ENCODE measurements around the gene CASZ1.

The CASZ1 gene

GRCh38 chr1:10637834-10638558 is 158.4 kb downstream of the CASZ1 start:
- ChIA-PET POLR2A (no interaction called here), CTCF (no interaction called here)
- H3K4me3 ChIP-seq (ENCODE audit: low read depth, low read length): no peak overlapping the region
- TF ChIP-seq, protein P1, sequence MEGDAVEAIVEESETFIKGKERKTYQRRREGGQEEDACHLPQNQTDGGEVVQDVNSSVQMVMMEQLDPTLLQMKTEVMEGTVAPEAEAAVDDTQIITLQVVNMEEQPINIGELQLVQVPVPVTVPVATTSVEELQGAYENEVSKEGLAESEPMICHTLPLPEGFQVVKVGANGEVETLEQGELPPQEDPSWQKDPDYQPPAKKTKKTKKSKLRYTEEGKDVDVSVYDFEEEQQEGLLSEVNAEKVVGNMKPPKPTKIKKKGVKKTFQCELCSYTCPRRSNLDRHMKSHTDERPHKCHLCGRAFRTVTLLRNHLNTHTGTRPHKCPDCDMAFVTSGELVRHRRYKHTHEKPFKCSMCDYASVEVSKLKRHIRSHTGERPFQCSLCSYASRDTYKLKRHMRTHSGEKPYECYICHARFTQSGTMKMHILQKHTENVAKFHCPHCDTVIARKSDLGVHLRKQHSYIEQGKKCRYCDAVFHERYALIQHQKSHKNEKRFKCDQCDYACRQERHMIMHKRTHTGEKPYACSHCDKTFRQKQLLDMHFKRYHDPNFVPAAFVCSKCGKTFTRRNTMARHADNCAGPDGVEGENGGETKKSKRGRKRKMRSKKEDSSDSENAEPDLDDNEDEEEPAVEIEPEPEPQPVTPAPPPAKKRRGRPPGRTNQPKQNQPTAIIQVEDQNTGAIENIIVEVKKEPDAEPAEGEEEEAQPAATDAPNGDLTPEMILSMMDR (IDR thresholded peaks at IDR 0.05; ENCODE audit: insufficient read depth, low read length, missing control alignments): no peak
- DNase-seq (ENCODE audit: low read depth, low spot score): no peak

DNA sequence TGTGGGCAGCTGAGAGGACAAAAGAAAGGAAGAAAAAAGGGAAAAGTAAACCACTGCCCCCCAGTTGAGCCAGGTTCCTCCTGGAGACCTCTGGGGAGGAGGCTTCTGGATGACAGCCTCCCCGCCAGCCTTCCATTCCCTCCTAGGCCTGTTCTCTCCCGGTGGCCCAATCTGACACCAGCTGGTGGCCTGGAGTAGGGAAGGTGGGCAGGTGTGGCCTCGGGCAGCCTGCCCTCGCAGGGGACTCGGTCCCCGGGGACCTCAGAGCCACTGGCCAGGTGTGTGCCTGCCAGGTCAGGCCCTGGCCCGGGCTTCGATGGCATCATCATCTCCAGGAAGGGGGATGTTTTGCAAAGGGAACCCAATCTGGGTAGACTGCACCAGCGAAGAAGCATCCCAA is 159.0 kb downstream of the CASZ1 start:
- ChIA-PET CTCF (interaction anchor here (0.9 kb wide), 1 partner anchor 50 kb away, joined by 3 read pairs; no protein-coding TSS in a partner anchor), POLR2A (no interaction called here)
- no peak overlapping the region for H3K4me3 ChIP-seq (ENCODE audit: low read depth, low read length)
- TF ChIP-seq, protein P1 (IDR thresholded peaks at IDR 0.05; ENCODE audit: insufficient read depth, low read length, missing control alignments): no peak
- no peak for DNase-seq (ENCODE audit: low read depth, low spot score)

DNA sequence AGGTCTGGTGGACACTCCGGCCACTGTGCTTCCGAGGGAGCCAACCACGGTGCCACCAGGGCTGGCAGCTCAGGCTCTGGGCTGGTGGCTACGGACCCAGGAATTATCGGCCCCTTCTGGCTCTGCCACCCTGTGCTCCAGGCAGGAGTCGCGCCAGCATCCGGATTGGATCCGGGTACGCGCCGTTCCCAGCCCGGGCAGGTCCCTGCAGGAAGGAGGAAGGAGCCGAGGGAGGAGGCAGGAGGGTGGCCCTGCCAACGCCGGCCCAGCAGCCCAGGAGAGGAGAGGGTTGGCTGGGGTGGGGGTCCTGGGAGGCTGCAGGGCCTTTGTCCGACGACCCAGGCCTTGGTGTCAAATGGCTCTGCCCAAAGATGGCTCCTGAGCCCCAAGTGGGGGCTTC is 160.5 kb downstream of the CASZ1 start:
- TF ChIP-seq, protein P1 (IDR thresholded peaks at IDR 0.05; ENCODE audit: insufficient read depth, low read length, missing control alignments): no peak
- ChIA-PET CTCF (no interaction called here), POLR2A (no interaction called here)
- no peak for DNase-seq (ENCODE audit: low read depth, low spot score)
- no peak overlapping the region for H3K4me3 ChIP-seq (ENCODE audit: low read depth, low read length)

DNA sequence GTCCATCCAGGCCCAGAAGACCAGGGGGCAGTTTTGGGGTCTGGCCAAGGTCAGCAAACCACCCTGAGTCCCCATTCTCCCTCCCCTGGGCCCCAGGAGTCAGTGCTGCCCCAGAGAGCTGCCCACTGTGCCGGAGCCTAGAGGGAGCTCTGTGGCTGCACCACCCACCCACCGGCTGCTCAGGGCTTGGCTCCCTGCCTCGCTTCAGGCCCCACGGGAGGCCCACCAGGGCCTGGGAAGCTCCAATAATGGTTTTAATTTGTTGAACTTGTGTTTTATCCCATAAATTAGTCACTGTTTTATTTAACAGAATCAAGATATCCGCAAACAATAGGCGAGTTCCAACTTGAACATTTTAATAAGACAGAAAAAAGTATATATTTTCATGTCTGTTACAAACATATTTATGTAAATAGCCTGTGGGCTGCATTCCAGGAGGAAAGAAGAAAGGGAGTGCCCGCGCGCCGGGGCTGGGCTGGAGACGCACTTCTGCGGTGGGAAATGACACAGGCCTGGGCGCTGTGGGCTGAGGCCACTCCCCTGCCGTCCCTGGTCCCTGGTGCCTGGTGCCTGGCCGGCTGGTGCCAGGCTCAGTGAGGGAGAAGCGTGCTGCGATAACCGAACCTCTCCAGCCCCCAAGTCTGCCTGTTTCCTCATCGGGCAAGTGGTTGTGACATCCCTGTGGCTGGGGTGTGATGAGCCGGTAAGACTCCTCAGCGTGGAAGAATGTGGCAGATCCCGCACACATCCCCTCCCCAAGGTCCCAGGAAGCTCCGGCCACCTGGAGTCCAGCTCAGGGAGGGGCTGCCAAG is 161.2 kb downstream of the CASZ1 start:
- CTCF ChIA-PET: no interaction called here
- POLR2A ChIA-PET: no interaction called here
- TF ChIP-seq, protein P1 (IDR thresholded peaks at IDR 0.05; ENCODE audit: insufficient read depth, low read length, missing control alignments): peak; percentile 6

DNA sequence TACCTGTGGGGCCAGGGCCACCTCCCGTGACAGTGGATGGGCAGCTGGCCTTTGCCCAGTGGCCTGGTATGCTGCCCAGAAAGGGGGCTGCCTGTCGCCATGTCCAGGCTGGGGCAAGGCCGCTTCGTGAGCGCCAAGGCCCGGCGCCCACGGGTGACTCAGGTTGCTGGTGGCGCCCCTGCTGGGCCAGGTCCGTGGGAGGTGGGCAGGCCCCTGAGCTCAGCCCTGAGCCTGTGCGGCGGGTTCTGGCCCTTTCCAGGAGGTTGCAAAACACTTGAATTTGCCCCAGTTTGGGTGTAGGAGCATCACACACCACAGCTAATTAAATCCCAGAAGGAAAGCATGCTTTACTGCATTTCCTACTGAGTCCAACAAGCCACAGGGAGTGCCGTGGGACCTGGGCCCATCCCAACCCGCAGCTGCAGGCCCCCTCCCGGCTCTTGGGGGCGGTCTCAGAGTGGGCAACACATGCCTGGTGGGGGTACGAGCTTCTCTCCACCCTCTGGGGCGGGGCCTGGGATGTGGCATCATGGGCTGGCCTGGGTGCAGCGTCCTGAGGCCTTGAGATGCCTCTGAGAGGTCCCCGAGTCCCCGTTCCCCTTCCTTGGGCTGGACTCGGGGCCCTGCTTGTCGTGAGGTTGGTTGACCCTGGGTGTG is 161.9 kb downstream of the CASZ1 start:
- TF ChIP-seq, protein P1 (IDR thresholded peaks at IDR 0.05; ENCODE audit: insufficient read depth, low read length, missing control alignments): no peak
- no peak for DNase-seq (ENCODE audit: low read depth, low spot score)
- POLR2A ChIA-PET: no interaction called here
- no peak overlapping the region for H3K4me3 ChIP-seq (ENCODE audit: low read depth, low read length)
- CTCF ChIA-PET: no interaction called here

More for the DNA sequence above, 161.2 kb downstream of the CASZ1 start:
- no peak overlapping the region for H3K4me3 ChIP-seq (ENCODE audit: low read depth, low read length)
- no peak for DNase-seq (ENCODE audit: low read depth, low spot score)

DNA sequence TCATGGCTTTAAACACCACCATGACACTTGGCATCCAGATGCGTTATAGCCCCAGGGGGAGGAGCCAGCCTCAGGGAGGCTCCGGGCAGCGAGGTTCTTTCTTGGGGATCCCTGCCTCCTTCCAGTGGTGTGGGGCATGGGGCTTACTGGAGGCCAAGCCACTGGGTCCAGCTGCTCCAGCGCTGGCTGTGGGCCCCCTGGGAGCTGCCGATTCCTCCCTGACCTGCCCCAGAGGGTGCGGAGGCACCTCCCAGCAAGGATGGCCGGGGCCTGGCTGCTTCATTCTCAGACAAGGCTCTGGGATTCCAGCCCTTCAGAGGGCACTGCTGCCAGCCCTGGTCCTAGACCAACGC is 162.4 kb downstream of the CASZ1 start:
- CTCF ChIA-PET: no interaction called here
- TF ChIP-seq, protein P1 (IDR thresholded peaks at IDR 0.05; ENCODE audit: insufficient read depth, low read length, missing control alignments): no peak
- DNase-seq (ENCODE audit: low read depth, low spot score): no peak
- POLR2A ChIA-PET: no interaction called here
- H3K4me3 ChIP-seq (ENCODE audit: low read depth, low read length): no peak overlapping the region

Measured in AG04449 (cell line).